T-cell (primary cell): ENCODE measurements around the gene ARL4A. TPM values are rescaled to one million over a fixed set of nuclear protein-coding genes. Genes with fewer than 3 reads are reported as not detected.
A peak's percentile ranks its signal among the peaks of the same experiment; 100 is the strongest.
"Not testable (repeated sequence)": the region's sequence is repeated elsewhere in the genome, so short reads cannot be mapped to it uniquely, and the experiment has no call there.

Experiments
- ATAC-seq, 4 experiments: fragments of 200-7000 bp in 3 of 4; fragments of 150-1000 bp in 1 of 4; cut with Tn5 transposase; replicated peaks in 1 of 4; 1 replicate in 3 of 4; 2 replicates in 1 of 4; pipeline ENCODE4 v1.10.0; 2021; ENCODE audit warnings: moderate library complexity in 3 of 4, mild to moderate bottlenecking in 2 of 4, moderate number of reproducible peaks in 1 of 4
- CTCF ChIA-PET, 2 donors: fragments of 300-600 bp; sonication (Branson Sonifier 250); formaldehyde crosslinking; loops; one replicate each; lab custom pipeline; 2022; ENCODE audit warnings: antibody characterized with exemption in 2 of 2; lab: Charles Lee
- POLR2A ChIA-PET, 2 donors: fragments of 300-600 bp; sonication (Branson Sonifier 250); formaldehyde crosslinking; loops; one replicate each; lab custom pipeline; 2022; ENCODE audit warnings: antibody characterized with exemption in 2 of 2; lab: Charles Lee
- DNase-seq, 35 experiments: peaks; one replicate each; pipeline versions ENCODE4 v3.0.0 to v3.0.0-alpha.2; 2013 to 2023
- H3K27ac ChIP-seq: one replicate; pipeline ENCODE4 v1.5.1; 2013; ENCODE audit warnings: low read length
- H3K27me3 ChIP-seq, 2 experiments: replicated peaks in 1 of 2; 1 replicate in 1 of 2; 2 replicates in 1 of 2; pipeline versions ENCODE4 v1.6.1 to v1.7.0; 2013; ENCODE audit warnings: low read length in 1 of 2, mixed read lengths in 1 of 2; ENCODE audit not compliant: control insufficient read depth in 2 of 2, insufficient read depth in 2 of 2; ENCODE audit errors: extremely low read depth in 1 of 2
- H3K36me3 ChIP-seq, 2 donors: 1 replicate in 1 of 2; 2 replicates in 1 of 2; pipeline versions ENCODE4 v1.6.1 to v1.7.0; 2013; ENCODE audit warnings: low read length in 1 of 2; ENCODE audit not compliant: control insufficient read depth in 2 of 2, insufficient read depth in 1 of 2; ENCODE audit errors: extremely low read depth in 1 of 2
- H3K4me1 ChIP-seq, 2 experiments: 1 replicate in 1 of 2; 2 replicates in 1 of 2; pipeline versions ENCODE4 v1.6.1 to v1.7.0; 2013; ENCODE audit warnings: low read length in 2 of 2, mixed read lengths in 1 of 2; ENCODE audit not compliant: insufficient read depth in 2 of 2, control insufficient read depth in 1 of 2; ENCODE audit errors: extremely low read depth in 1 of 2
- H3K4me3 ChIP-seq, 2 donors: 1 replicate in 1 of 2; 2 replicates in 1 of 2; pipeline versions ENCODE4 v1.5.1 to v1.7.0; 2013; ENCODE audit warnings: mild to moderate bottlenecking in 2 of 2, low read length in 1 of 2, moderate library complexity in 1 of 2; ENCODE audit not compliant: control insufficient read depth in 1 of 2; ENCODE audit errors: extremely low read depth in 1 of 2
- H3K9me3 ChIP-seq: 2 replicates; pipeline ENCODE4 v1.7.0; 2013
- H3K27ac Mint-ChIP-seq, 2 donors: one replicate each; pipeline ENCODE4 v1.8.0; 2020 to 2021; ENCODE audit warnings: mild to moderate bottlenecking in 2 of 2, mixed read lengths in 2 of 2
- H3K27me3 Mint-ChIP-seq, 2 donors: one replicate each; pipeline ENCODE4 v1.8.0; 2021 to 2022; ENCODE audit warnings: mixed read lengths in 2 of 2
- H3K36me3 Mint-ChIP-seq: one replicate; pipeline ENCODE4 v1.8.0; 2021; ENCODE audit warnings: mixed read lengths
- H3K4me1 Mint-ChIP-seq, 3 donors: one replicate each; pipeline ENCODE4 v1.8.0; 2020 to 2022; ENCODE audit warnings: mixed read lengths in 3 of 3, mild to moderate bottlenecking in 1 of 3
- H3K4me3 Mint-ChIP-seq, 3 donors: one replicate each; pipeline ENCODE4 v1.8.0; 2020 to 2022; ENCODE audit warnings: mild to moderate bottlenecking in 3 of 3, mixed read lengths in 3 of 3, moderate library complexity in 3 of 3
- H3K9me3 Mint-ChIP-seq, 3 donors: one replicate each; pipeline ENCODE4 v1.8.0; 2020 to 2022; ENCODE audit warnings: mixed read lengths in 3 of 3
- WGBS: methylation state at CpG from one replicate; pipeline ENCODE4 v1.1.5; 2013; ENCODE audit warnings: missing lambda C conversion rate; ENCODE audit not compliant: insufficient coverage; 5-methylcytosine and 5-hydroxymethylcytosine counted together
- total RNA-seq, 35 experiments: library from RNA in 6 of 35; stranded (reverse) in 6 of 35; fragments of 120-200 nt in 1 of 35; gene quantifications; one replicate each; pipeline versions ENCODE4 v1.2.1 to v1.2.4 and lab custom pipeline; 2013 to 2026

The ARL4A gene
- total RNA-seq, 5 donors from 2014 or later (not counting 1 experiment from before 2014, with no cell fraction given): 7.0 to 98.2 (median 13.6) TPM

- peaks cover 30 to 57% (median 31%) of the 10 kb centered on the region in 3 donors for H3K4me1 Mint-ChIP-seq
- H3K4me1 ChIP-seq, H3K36me3 ChIP-seq, H3K4me3 ChIP-seq, H3K4me3 Mint-ChIP-seq, H3K36me3 Mint-ChIP-seq, H3K27ac Mint-ChIP-seq, H3K9me3 ChIP-seq, ATAC-seq, H3K27me3 Mint-ChIP-seq, H3K9me3 Mint-ChIP-seq, H3K27me3 ChIP-seq, H3K27ac ChIP-seq, DNase-seq, POLR2A ChIA-PET, CTCF ChIA-PET: not testable (repeated sequence)
- WGBS: 100% methylated on average over 2 of the region's 3 CpGs
These were observed 4.0 kb downstream of the ARL4A start for GRCh38 chr7:12691388-12691787.

- Mint-ChIP-seq H3K4me3 (no peak overlapping the region), H3K27me3 (no peaks in the 10 kb centered on the region), H3K27ac (no peak overlapping the region), H3K9me3 (no peaks in the 10 kb centered on the region), H3K36me3 (peaks cover 3% of the 10 kb centered on the region), H3K4me1 (peaks cover 30 to 59% (median 31%) of the 10 kb centered on the region in 3 donors)
- no peak for ATAC-seq
- H3K36me3 ChIP-seq: no peaks in the 10 kb centered on the region
- no peak overlapping the region for H3K27ac ChIP-seq
- no peak overlapping the region for H3K4me3 ChIP-seq
- no peak for DNase-seq
- no peaks in the 10 kb centered on the region for H3K9me3 ChIP-seq
- ChIA-PET POLR2A (interaction anchor here in 1 of 2 donors (0.6 kb wide), 1 partner anchor 38 kb away, joined by 3 read pairs; no protein-coding TSS in a partner anchor), CTCF (no interaction called here)
- WGBS: no CpG with 5 or more reads among the region's 1 CpG
- peaks cover 0 to 7% of the 10 kb centered on the region in 2 experiments for H3K4me1 ChIP-seq
- H3K27me3 ChIP-seq: no peaks in the 10 kb centered on the region
These were observed 4.6 kb downstream of the ARL4A start for GRCh38 chr7:12692035-12692434.

GRCh38 chr7:12692479-12693259 lies 5.2 kb downstream of the ARL4A start:
- DNase-seq (no peak), ATAC-seq (no peak)
- Mint-ChIP-seq H3K4me1 (peaks cover 24 to 55% (median 26%) of the 10 kb centered on the region in 3 donors), H3K9me3 (no peaks in the 10 kb centered on the region), H3K4me3 (no peak overlapping the region), H3K27ac (peak overlapping the region in 1 of 2 donors; percentile 17), H3K27me3 (no peaks in the 10 kb centered on the region), H3K36me3 (peaks cover 3% of the 10 kb centered on the region)
- no peaks in the 10 kb centered on the region for H3K36me3 ChIP-seq
- CTCF ChIA-PET: no interaction called here
- no peak overlapping the region for H3K27ac ChIP-seq
- POLR2A ChIA-PET: interaction anchor here in 1 of 2 donors (0.6 kb wide), 1 partner anchor 37 kb away, joined by 3 read pairs; no protein-coding TSS in a partner anchor
- H3K9me3 ChIP-seq: no peaks in the 10 kb centered on the region
- no peak overlapping the region for H3K4me3 ChIP-seq
- peaks cover 0 to 3% of the 10 kb centered on the region in 2 experiments for H3K4me1 ChIP-seq
- no CpG with 5 or more reads among the region's 3 CpGs for WGBS
- no peaks in the 10 kb centered on the region for H3K27me3 ChIP-seq

- DNase-seq (no peak), ATAC-seq (no peak)
- Histone ChIP-seq H3K4me1 (no peaks in the 10 kb centered on the region), H3K36me3 (no peaks in the 10 kb centered on the region), H3K27me3 (no peaks in the 10 kb centered on the region), H3K9me3 (no peaks in the 10 kb centered on the region), H3K4me3 (no peak overlapping the region), H3K27ac (no peak overlapping the region)
- H3K36me3 Mint-ChIP-seq: no peaks in the 10 kb centered on the region
- WGBS: no CpG with 5 or more reads among the region's 1 CpG
- H3K27me3 Mint-ChIP-seq: no peaks in the 10 kb centered on the region
- ChIA-PET CTCF (no interaction called here), POLR2A (no interaction called here)
- no peak overlapping the region for H3K27ac Mint-ChIP-seq
- H3K4me3 Mint-ChIP-seq: no peak overlapping the region
- H3K9me3 Mint-ChIP-seq: no peaks in the 10 kb centered on the region
- H3K4me1 Mint-ChIP-seq: peaks cover 3 to 33% (median 8%) of the 10 kb centered on the region in 3 donors
These were observed 7.4 kb downstream of the ARL4A start for GRCh38 chr7:12694817-12695216.

- H3K9me3 Mint-ChIP-seq: no peaks in the 10 kb centered on the region
- H3K4me1 Mint-ChIP-seq: peaks cover 0 to 25% (median 6%) of the 10 kb centered on the region in 3 donors
- Histone ChIP-seq H3K27ac (no peak overlapping the region), H3K36me3 (no peaks in the 10 kb centered on the region), H3K4me3 (no peak overlapping the region), H3K4me1 (no peaks in the 10 kb centered on the region), H3K27me3 (no peaks in the 10 kb centered on the region), H3K9me3 (no peaks in the 10 kb centered on the region)
- H3K36me3 Mint-ChIP-seq: no peaks in the 10 kb centered on the region
- ATAC-seq (no peak), DNase-seq (no peak)
- no CpG with 5 or more reads among the region's 1 CpG for WGBS
- no peaks in the 10 kb centered on the region for H3K27me3 Mint-ChIP-seq
- no peak overlapping the region for H3K4me3 Mint-ChIP-seq
- no peak overlapping the region for H3K27ac Mint-ChIP-seq
- ChIA-PET CTCF (interaction anchor here (0.6 to 2.1 kb wide), 2 partner anchors 9 to 1702 kb away, joined by 3 to 9 read pairs; partner anchors contain the start of gene ARL4A (in 1 of the 2)), POLR2A (interaction anchor here in 1 of 2 donors (1.8 kb wide), 1 partner anchor 9 kb away, joined by 6 read pairs; the partner anchor contains the start of gene ARL4A)
These were observed 8.5 kb downstream of the ARL4A start for GRCh38 chr7:12695965-12696364.

- CTCF ChIA-PET: interaction anchor here in 1 of 2 donors (0.7 kb wide), 1 partner anchor 23 kb away, joined by 5 read pairs; no protein-coding TSS in a partner anchor
- H3K9me3 Mint-ChIP-seq: peaks cover 0 to 8% (median 6%) of the 10 kb centered on the region in 3 donors
- WGBS: 85% methylated on average over 4 of the region's 10 CpGs
These were observed 11.9 kb downstream of the ARL4A start for GRCh38 chr7:12699299-12699698.

More at GRCh38 chr7:12699299-12699698, 11.9 kb downstream of the ARL4A start:
- Histone ChIP-seq H3K4me3 (no peak overlapping the region), H3K27me3 (no peaks in the 10 kb centered on the region), H3K9me3 (no peaks in the 10 kb centered on the region), H3K27ac (no peak overlapping the region), H3K4me1 (no peaks in the 10 kb centered on the region), H3K36me3 (no peaks in the 10 kb centered on the region)
- Mint-ChIP-seq H3K4me3 (no peak overlapping the region), H3K27ac (no peak overlapping the region), H3K36me3 (peaks cover 8% of the 10 kb centered on the region), H3K27me3 (no peaks in the 10 kb centered on the region), H3K4me1 (peaks cover 0 to 12% (median 0%) of the 10 kb centered on the region in 3 donors)
- ATAC-seq (no peak), DNase-seq (no peak)
- POLR2A ChIA-PET: interaction anchor here in 1 of 2 donors (1.4 kb wide), 1 partner anchor 9 kb away, joined by 5 read pairs; no protein-coding TSS in a partner anchor
